SK-N-SH (cell line): Measurements from ENCODE around the gene STT3B.

Source experiments
- EP300 ChIP-seq, 2 experiments: IDR thresholded peaks; 2 replicates each; pipeline versions ENCODE4 v1.4.0 to v1.6.1; 2012; ENCODE audit warnings: borderline replicate concordance in 1 of 2, low read depth in 1 of 2, low read length in 1 of 2
- EZH2phosphoT487 ChIP-seq: fragments of 200-600 bp; sonication (generic); IDR thresholded peaks from 2 replicates; pipeline ENCODE4 v1.6.1; 2017; ENCODE audit warnings: low read depth, mixed run types, mild to moderate bottlenecking, antibody characterized with exemption, moderate library complexity, borderline replicate concordance
- FOXM1 ChIP-seq: IDR thresholded peaks from 2 replicates; pipeline ENCODE4 v1.4.0; 2012; ENCODE audit warnings: low read depth, mild to moderate bottlenecking
- MAX ChIP-seq: IDR thresholded peaks from 2 replicates; pipeline ENCODE4 v1.4.0; 2012; ENCODE audit warnings: low read depth
- MXI1 ChIP-seq: IDR thresholded peaks from 2 replicates; pipeline ENCODE4 v1.6.1; 2012; ENCODE audit warnings: mild to moderate bottlenecking, low read depth, low read length, improper control_type of control experiment
- NFIC ChIP-seq: IDR thresholded peaks from 2 replicates; pipeline ENCODE4 v1.4.0; 2012; ENCODE audit warnings: borderline replicate concordance
- POLR2AphosphoS5 ChIP-seq: IDR thresholded peaks from 2 replicates; pipeline ENCODE4 v1.6.1; 2012; ENCODE audit warnings: low read depth, low read length
- RAD21 ChIP-seq: IDR thresholded peaks from 2 replicates; pipeline ENCODE4 v1.6.1; 2012; ENCODE audit warnings: mild to moderate bottlenecking, low read length
- SIN3A ChIP-seq: IDR thresholded peaks from 2 replicates; pipeline ENCODE4 v1.6.1; 2012; ENCODE audit warnings: low read depth, mild to moderate bottlenecking, low read length, moderate library complexity, borderline replicate concordance
- TAF1 ChIP-seq: IDR thresholded peaks from 2 replicates; pipeline ENCODE4 v1.6.1; 2012; ENCODE audit warnings: low read depth, mild to moderate bottlenecking, low read length, moderate library complexity, borderline replicate concordance
- TEAD4 ChIP-seq: IDR thresholded peaks from 2 replicates; pipeline ENCODE4 v1.4.0; 2012; ENCODE audit warnings: mild to moderate bottlenecking, borderline replicate concordance; ENCODE audit not compliant: insufficient read depth
- USF2 ChIP-seq: fragments of 150-350 bp; IDR thresholded peaks from 2 replicates; pipeline ENCODE4 v1.6.1; 2017; ENCODE audit warnings: antibody characterized with exemption, low read length, low read depth, borderline replicate concordance
- ZBTB33 ChIP-seq: IDR thresholded peaks from 2 replicates; pipeline ENCODE4 v1.4.0; 2012; ENCODE audit warnings: low read depth, borderline replicate concordance
- TF ChIP-seq, protein P1 (sequence below): fragments of 200-600 bp; sonication (generic); IDR thresholded peaks from 2 replicates; pipeline ENCODE4 v1.6.1; 2017; ENCODE audit warnings: antibody characterized with exemption, mild to moderate bottlenecking, moderate library complexity

GRCh38 chr3:31525532-31525931 is 7.2 kb upstream of the STT3B start:
- TF ChIP-seq, protein P1, sequence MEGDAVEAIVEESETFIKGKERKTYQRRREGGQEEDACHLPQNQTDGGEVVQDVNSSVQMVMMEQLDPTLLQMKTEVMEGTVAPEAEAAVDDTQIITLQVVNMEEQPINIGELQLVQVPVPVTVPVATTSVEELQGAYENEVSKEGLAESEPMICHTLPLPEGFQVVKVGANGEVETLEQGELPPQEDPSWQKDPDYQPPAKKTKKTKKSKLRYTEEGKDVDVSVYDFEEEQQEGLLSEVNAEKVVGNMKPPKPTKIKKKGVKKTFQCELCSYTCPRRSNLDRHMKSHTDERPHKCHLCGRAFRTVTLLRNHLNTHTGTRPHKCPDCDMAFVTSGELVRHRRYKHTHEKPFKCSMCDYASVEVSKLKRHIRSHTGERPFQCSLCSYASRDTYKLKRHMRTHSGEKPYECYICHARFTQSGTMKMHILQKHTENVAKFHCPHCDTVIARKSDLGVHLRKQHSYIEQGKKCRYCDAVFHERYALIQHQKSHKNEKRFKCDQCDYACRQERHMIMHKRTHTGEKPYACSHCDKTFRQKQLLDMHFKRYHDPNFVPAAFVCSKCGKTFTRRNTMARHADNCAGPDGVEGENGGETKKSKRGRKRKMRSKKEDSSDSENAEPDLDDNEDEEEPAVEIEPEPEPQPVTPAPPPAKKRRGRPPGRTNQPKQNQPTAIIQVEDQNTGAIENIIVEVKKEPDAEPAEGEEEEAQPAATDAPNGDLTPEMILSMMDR = no peak
- no peak for TF ChIP-seq EZH2phosphoT487
- TF ChIP-seq SIN3A = no peak
- no peak for TF ChIP-seq MXI1
- no peak for TF ChIP-seq MAX
- TF ChIP-seq NFIC = no peak
- TF ChIP-seq TAF1 = no peak
- no peak for TF ChIP-seq FOXM1
- TF ChIP-seq USF2 = no peak
- TF ChIP-seq POLR2AphosphoS5 = no peak
- TF ChIP-seq RAD21 = no peak
- no peak for TF ChIP-seq TEAD4
- no peak for TF ChIP-seq ZBTB33
- no peak for TF ChIP-seq EP300 (IDR thresholded peaks at IDR 0.05; ENCODE audit: borderline replicate concordance in 1 of 2, low read depth in 1 of 2, low read length in 1 of 2)
